Activated CD4-positive, alpha-beta T cell treated with anti-CD3 and anti-CD28 coated beads, Interleukin-2, amount 10 ng/mL, durations not matched to agents 7 days and 5 days (primary cell): ENCODE measurements around the gene DCAKD. TPM values are rescaled to one million over a fixed set of nuclear protein-coding genes. Genes with fewer than 3 reads are reported as not detected.
"Not testable (repeated sequence)": the region's sequence is repeated elsewhere in the genome, so short reads cannot be mapped to it uniquely, and the experiment has no call there.

Experiments
- CTCF ChIA-PET: fragments of 350-600 bp; sonication (Branson Sonifier 250); formaldehyde crosslinking; loops from one replicate; lab custom pipeline; 2021; ENCODE audit warnings: antibody characterized with exemption; lab: Charles Lee
- POLR2A ChIA-PET: fragments of 350-600 bp; sonication (Branson Sonifier 250); formaldehyde crosslinking; loops from one replicate; lab custom pipeline; 2021; ENCODE audit warnings: antibody characterized with exemption; lab: Charles Lee
- DNase-seq: peaks from one replicate; pipeline ENCODE4 v3.0.0-alpha.2; 2020
- H3K27ac Mint-ChIP-seq: one replicate; pipeline ENCODE4 v1.8.0; 2021; ENCODE audit warnings: mild to moderate bottlenecking, moderate library complexity, mixed read lengths
- H3K27me3 Mint-ChIP-seq: one replicate; pipeline ENCODE4 v1.8.0; 2021; ENCODE audit warnings: mixed read lengths
- H3K36me3 Mint-ChIP-seq: one replicate; pipeline ENCODE4 v1.8.0; 2021; ENCODE audit warnings: low read depth, mixed read lengths
- H3K4me1 Mint-ChIP-seq: one replicate; pipeline ENCODE4 v1.8.0; 2021; ENCODE audit warnings: mixed read lengths
- H3K4me3 Mint-ChIP-seq: one replicate; pipeline ENCODE4 v1.8.0; 2021; ENCODE audit warnings: mild to moderate bottlenecking, moderate library complexity, mixed read lengths
- H3K9me3 Mint-ChIP-seq: one replicate; pipeline ENCODE4 v1.8.0; 2021; ENCODE audit warnings: mixed read lengths
- total RNA-seq, 2 experiments: library from RNA; stranded (reverse); gene quantifications; one replicate each; pipeline ENCODE4 v1.2.3, GENCODE V29; 2021

DCAKD gene
- total RNA-seq, 2 experiments from 2014 or later = 36.5 to 38.6 TPM

- Mint-ChIP-seq H3K27ac (peak within 1 kb of the TSS; percentile 100), H3K4me3 (peak within 1 kb of the TSS; percentile 100), H3K9me3 (no peaks in the 10 kb centered on the region), H3K27me3 (no peaks in the 10 kb centered on the region), H3K36me3 (peaks cover 29% of the 10 kb centered on the region), H3K4me1 (peaks cover 40% of the 10 kb centered on the region)
- DNase-seq = peak; percentile 98
- CTCF ChIA-PET = interaction anchor here (0.7 to 5.0 kb wide), 6 partner anchors 11 to 283 kb away, joined by 3 to 26 read pairs (median 4); partner anchors contain the start of gene ACBD4
- POLR2A ChIA-PET = interaction anchor here (0.6 to 2.2 kb wide), 2 partner anchors 10 to 12 kb away, joined by 3 to 11 read pairs; no protein-coding TSS in a partner anchor
These were observed 9.6 kb upstream of the DCAKD start, which contains the start of gene NMT1 for GRCh38 chr17:45060797-45061605. TSS of gene NMT1 (plus strand) at chr17:45061317. CDS start at chr17:45061330, 13 bp downstream.

GRCh38 chr17:45060382-45060796 lies 9.0 kb upstream of the DCAKD start:
- Mint-ChIP-seq H3K4me3 (peak overlapping the region; percentile 100), H3K9me3 (no peaks in the 10 kb centered on the region), H3K27ac (peak overlapping the region; percentile 100), H3K4me1 (peaks cover 43% of the 10 kb centered on the region), H3K27me3 (no peaks in the 10 kb centered on the region), H3K36me3 (peaks cover 29% of the 10 kb centered on the region)
- no peak for DNase-seq
- ChIA-PET POLR2A (interaction anchor here (2.2 kb wide), 1 partner anchor 10 kb away, joined by 11 read pairs; no protein-coding TSS in a partner anchor), CTCF (interaction anchor here (0.9 to 5.0 kb wide), 4 partner anchors 11 to 75 kb away, joined by 3 to 26 read pairs (median 5); partner anchors contain the start of gene ACBD4)

- peak overlapping the region; percentile 97 for H3K27ac Mint-ChIP-seq
- ChIA-PET POLR2A (no interaction called here), CTCF (no interaction called here)
- peaks cover 20% of the 10 kb centered on the region for H3K36me3 Mint-ChIP-seq
- H3K4me1 Mint-ChIP-seq = peaks cover 48% of the 10 kb centered on the region
- H3K9me3 Mint-ChIP-seq = no peaks in the 10 kb centered on the region
- DNase-seq = peak; percentile 78
- H3K4me3 Mint-ChIP-seq = peak overlapping the region; percentile 79
- H3K27me3 Mint-ChIP-seq = no peaks in the 10 kb centered on the region
These were observed 780 bp upstream of the DCAKD start for GRCh38 chr17:45052052-45052772.

- Mint-ChIP-seq H3K4me1 (peaks cover 52% of the 10 kb centered on the region), H3K4me3 (peak overlapping the region; percentile 85), H3K36me3 (peaks cover 22% of the 10 kb centered on the region), H3K27ac (peak overlapping the region; percentile 97)
- H3K27me3 Mint-ChIP-seq, POLR2A ChIA-PET, H3K9me3 Mint-ChIP-seq, CTCF ChIA-PET, DNase-seq: not testable (repeated sequence)
These were observed 254 bp upstream of the DCAKD start for GRCh38 chr17:45051720-45052051.

- Mint-ChIP-seq H3K27me3 (no peaks in the 10 kb centered on the region), H3K4me1 (peaks cover 51% of the 10 kb centered on the region), H3K27ac (peak overlapping the region; percentile 95), H3K4me3 (peak overlapping the region; percentile 85), H3K9me3 (no peaks in the 10 kb centered on the region), H3K36me3 (peaks cover 27% of the 10 kb centered on the region)
- DNase-seq = peak; percentile 46
- ChIA-PET CTCF (interaction anchor here (0.8 to 2.5 kb wide), 6 partner anchors 8 to 98 kb away, joined by 3 to 14 read pairs (median 4); partner anchors contain the start of genes ACBD4 and NMT1), POLR2A (interaction anchor here (0.6 to 1.1 kb wide), 4 partner anchors 8 to 35 kb away, joined by 3 to 11 read pairs (median 6); partner anchors contain the start of gene NMT1)
These were observed 862 bp downstream of the DCAKD start for GRCh38 chr17:45050481-45051059.

GRCh38 chr17:45048795-45049563 lies 2.5 kb downstream of the DCAKD start:
- Mint-ChIP-seq H3K27ac (peak overlapping the region; percentile 95), H3K4me3 (peak overlapping the region; percentile 85)

GRCh38 chr17:45046537-45047125 lies 4.8 kb downstream of the DCAKD start:
- Mint-ChIP-seq H3K4me1 (peaks cover 43% of the 10 kb centered on the region), H3K27ac (no peak overlapping the region), H3K36me3 (peaks cover 16% of the 10 kb centered on the region), H3K27me3 (no peaks in the 10 kb centered on the region), H3K9me3 (no peaks in the 10 kb centered on the region), H3K4me3 (no peak overlapping the region)
- ChIA-PET CTCF (interaction anchor here (0.6 to 3.0 kb wide), 4 partner anchors 8 to 102 kb away, joined by 3 to 10 read pairs (median 4); partner anchors contain the start of gene ACBD4), POLR2A (no interaction called here)
- no peak for DNase-seq

More at GRCh38 chr17:45048795-45049563, 2.5 kb downstream of the DCAKD start:
- ChIA-PET CTCF (interaction anchor here (0.5 to 3.0 kb wide), 14 partner anchors 10 to 314 kb away, joined by 3 to 14 read pairs (median 5); partner anchors contain the start of genes ACBD4, NMT1 and PLCD3), POLR2A (interaction anchor here (0.6 kb wide), 3 partner anchors 12 to 1625 kb away, joined by 3 to 7 read pairs (median 4); partner anchors contain the start of gene NMT1)
- peaks cover 21% of the 10 kb centered on the region for H3K36me3 Mint-ChIP-seq
- no peak for DNase-seq
- H3K27me3 Mint-ChIP-seq = no peaks in the 10 kb centered on the region
- H3K4me1 Mint-ChIP-seq = peaks cover 44% of the 10 kb centered on the region
- no peaks in the 10 kb centered on the region for H3K9me3 Mint-ChIP-seq

GRCh38 chr17:45043813-45044540 lies 7.5 kb downstream of the DCAKD start:
- POLR2A ChIA-PET = no interaction called here
- H3K27me3 Mint-ChIP-seq = no peaks in the 10 kb centered on the region

GRCh38 chr17:45042346-45043120 lies 8.9 kb downstream of the DCAKD start:
- peak overlapping the region; percentile 25 for H3K27ac Mint-ChIP-seq
- ChIA-PET CTCF (interaction anchor here (0.6 to 0.9 kb wide), 4 partner anchors 8 to 1077 kb away, joined by 3 read pairs; partner anchors contain the start of gene GRN), POLR2A (interaction anchor here (0.6 to 0.8 kb wide), 2 partner anchors 8 to 121 kb away, joined by 3 to 5 read pairs; no protein-coding TSS in a partner anchor)
- no peaks in the 10 kb centered on the region for H3K27me3 Mint-ChIP-seq
- H3K4me3 Mint-ChIP-seq = no peak overlapping the region
- H3K36me3 Mint-ChIP-seq = peaks cover 9% of the 10 kb centered on the region
- H3K9me3 Mint-ChIP-seq = no peaks in the 10 kb centered on the region
- no peak for DNase-seq
- peaks cover 20% of the 10 kb centered on the region for H3K4me1 Mint-ChIP-seq

More at GRCh38 chr17:45043813-45044540, 7.5 kb downstream of the DCAKD start:
- CTCF ChIA-PET = interaction anchor here (0.6 to 2.0 kb wide), 3 partner anchors 21 to 329 kb away, joined by 3 to 5 read pairs (median 4); no protein-coding TSS in a partner anchor
- H3K4me3 Mint-ChIP-seq = no peak overlapping the region
- H3K4me1 Mint-ChIP-seq = peaks cover 26% of the 10 kb centered on the region
- peaks cover 9% of the 10 kb centered on the region for H3K36me3 Mint-ChIP-seq
- no peaks in the 10 kb centered on the region for H3K9me3 Mint-ChIP-seq
- no peak overlapping the region for H3K27ac Mint-ChIP-seq
- DNase-seq = no peak

- Mint-ChIP-seq H3K27me3 (no peaks in the 10 kb centered on the region), H3K4me3 (no peak overlapping the region), H3K27ac (no peak overlapping the region), H3K36me3 (no peaks in the 10 kb centered on the region), H3K4me1 (peaks cover 12% of the 10 kb centered on the region), H3K9me3 (no peaks in the 10 kb centered on the region)
- no peak for DNase-seq
- CTCF ChIA-PET = interaction anchor here (1.3 to 1.5 kb wide), 2 partner anchors 18 to 25 kb away, joined by 3 to 4 read pairs; no protein-coding TSS in a partner anchor
- POLR2A ChIA-PET = no interaction called here
These were observed 11.0 kb downstream of the DCAKD start for GRCh38 chr17:45040459-45040858.
